K562 (cell line): ENCODE results near the gene MYADML2. TPM values are rescaled to one million over a fixed set of nuclear protein-coding genes. Genes with fewer than 3 reads are reported as not detected.
A peak's percentile ranks its signal among the peaks of the same experiment; 100 is the strongest.

Experiments
- LARP7 ChIP-seq: fragments of 450-650 bp; IDR thresholded peaks from 2 replicates; pipeline ENCODE4 v1.6.1; 2016
- MCM7 ChIP-seq, 2 experiments: fragments of 450-650 bp; IDR thresholded peaks; 2 replicates each; pipeline ENCODE4 v1.6.1; 2016 to 2018
- MGA ChIP-seq: fragments of 450-650 bp; IDR thresholded peaks from 2 replicates; pipeline ENCODE4 v1.6.1; 2016; ENCODE audit warnings: mild to moderate bottlenecking, moderate library complexity
- NFIX ChIP-seq: fragments of 250-450 bp; sonication (Bioruptor Pico); IDR thresholded peaks from 2 replicates; pipeline ENCODE4 v1.4.0; 2020; ENCODE audit warnings: low read depth, mild to moderate bottlenecking, moderate library complexity
- RBM15 ChIP-seq: fragments of 200-400 bp; formaldehyde crosslinking; IDR thresholded peaks from 2 replicates; pipeline ENCODE4 v1.6.1; 2018; ENCODE audit warnings: mild to moderate bottlenecking, low read length, moderate library complexity; ENCODE audit not compliant: insufficient read depth
- RFX1 ChIP-seq: fragments of 450-650 bp; IDR thresholded peaks from 2 replicates; pipeline ENCODE4 v1.6.1; 2016; ENCODE audit warnings: mild to moderate bottlenecking, moderate library complexity
- SAFB2 ChIP-seq: fragments of 200-400 bp; formaldehyde crosslinking; IDR thresholded peaks from 2 replicates; pipeline ENCODE4 v1.6.1; 2018; ENCODE audit warnings: borderline replicate concordance, low read length, low read depth, moderate library complexity; ENCODE audit not compliant: severe bottlenecking
- SP1 ChIP-seq: sonication (generic); formaldehyde crosslinking; IDR thresholded peaks from 2 replicates; pipeline ENCODE4 v1.8.1; 2022; ENCODE audit warnings: mild to moderate bottlenecking, missing genetic modification reagents
- TFAP4 ChIP-seq: sonication (generic); formaldehyde crosslinking; IDR thresholded peaks from 2 replicates; pipeline ENCODE4 v1.8.0; 2022; ENCODE audit warnings: missing genetic modification reagents, mild to moderate bottlenecking, moderate library complexity, borderline replicate concordance
- TSC22D4 ChIP-seq: fragments of 450-650 bp; IDR thresholded peaks from 2 replicates; pipeline ENCODE4 v1.6.1; 2016; ENCODE audit warnings: missing genetic modification characterization, missing biosample characterization, control low read depth
- YY1 ChIP-seq, 3 experiments: IDR thresholded peaks; 2 replicates each; pipeline ENCODE4 v1.6.1; 2011; ENCODE audit warnings: low read length in 2 of 3, mild to moderate bottlenecking in 2 of 3, moderate library complexity in 2 of 3, borderline replicate concordance in 1 of 3, control low read depth in 1 of 3, low read depth in 1 of 3; ENCODE audit not compliant: insufficient read depth in 3 of 3, insufficient replicate concordance in 2 of 3, control insufficient read depth in 1 of 3, insufficient read length in 1 of 3; ENCODE audit errors: extremely low read depth in 1 of 3
- ZBED1 ChIP-seq: IDR thresholded peaks from 2 replicates; pipeline ENCODE4 v1.6.1; 2014
- ZNF121 ChIP-seq: sonication (generic); formaldehyde crosslinking; conservative IDR thresholded peaks from 2 replicates; pipeline ENCODE4 v1.8.0; 2022; ENCODE audit warnings: missing genetic modification reagents
- ZNF707 ChIP-seq: fragments of 250-450 bp; sonication (Bioruptor Pico); conservative IDR thresholded peaks from 2 replicates; pipeline ENCODE4 v1.8.0; 2022; ENCODE audit warnings: inconsistent platforms, mild to moderate bottlenecking, moderate library complexity
- polyA plus RNA-seq, 8 experiments: library from polyadenylated mRNA; depleted of rRNA in 4 of 8; stranded (reverse) in 5 of 8; unstranded in 3 of 8; fragments of >200 nt; fragmentation: Nextera tagmentation in 2 of 8; fragmentation: Illumina TruSeq in 1 of 8; extraction: Ambion mirVana in 2 of 8; extraction: Trizol in 1 of 8; gene quantifications; 2 replicates each; pipeline versions ENCODE4 v1.2.1 to v1.2.3, GENCODE V29; 2011 to 2014; ENCODE audit warnings: inconsistent platforms in 1 of 8, missing spikeins in 1 of 8
- total RNA-seq, 7 experiments: library from RNA; depleted of rRNA in 6 of 7; stranded (reverse); fragments of >200 nt in 6 of 7; fragmentation: Illumina TruSeq in 2 of 7; extraction: Trizol in 2 of 7; gene quantifications; 2 replicates each; pipeline versions ENCODE4 v1.2.1 to v1.2.3, GENCODE V29; 2011 to 2021; ENCODE audit warnings: low replicate concordance in 1 of 7

MYADML2 gene
- total and polyA plus RNA-seq, 9 of the 15 experiments (the other 6 are each of a cell fraction or from before 2014, with no cell fraction given), result not detected

DNA sequence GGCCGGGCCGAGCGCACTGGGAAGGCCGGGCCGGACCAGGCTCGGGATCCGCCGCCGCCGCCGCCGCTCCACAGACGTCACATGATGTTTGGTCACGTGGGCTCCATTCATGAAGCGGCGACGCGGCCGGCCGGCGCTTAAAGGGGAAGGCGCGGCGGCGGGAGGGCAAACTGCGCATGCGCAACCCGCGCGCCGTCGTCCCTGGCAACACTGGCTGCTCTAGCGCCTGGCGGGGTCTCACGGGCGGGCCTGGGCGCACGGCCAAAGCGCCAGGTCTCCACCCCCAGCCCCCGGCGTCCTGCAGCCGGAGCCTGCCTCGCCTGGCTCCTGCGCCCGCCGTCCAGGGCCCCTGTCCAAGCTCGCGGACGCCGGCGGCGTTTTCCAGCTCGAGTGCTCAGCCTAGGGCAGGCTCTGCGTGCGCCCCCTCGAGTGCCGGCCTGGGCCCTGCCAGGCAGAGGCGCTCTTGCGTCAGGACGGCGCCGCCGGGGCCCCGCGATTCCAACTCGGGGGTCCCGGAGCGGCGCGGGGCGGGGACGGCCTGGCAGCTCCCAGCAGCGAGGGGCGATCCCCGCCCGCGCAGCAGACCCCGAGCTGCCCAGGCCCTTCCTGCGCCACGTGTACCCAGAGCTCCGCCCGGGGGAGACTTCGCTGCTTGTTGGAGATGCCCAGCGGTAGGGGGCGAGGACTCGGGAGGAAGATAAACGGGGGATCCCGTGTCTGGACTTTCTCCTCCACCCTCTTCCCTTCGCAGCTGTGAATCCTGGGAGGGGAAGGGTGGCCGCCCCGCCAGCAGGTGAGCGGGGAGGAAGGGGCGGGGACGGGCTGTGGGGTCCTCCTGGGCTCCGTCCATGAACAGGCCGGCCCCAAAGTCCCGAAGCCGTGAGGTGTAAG, 19.1 kb downstream of the MYADML2 start, which contains the start of gene MAFG (continued):
- TF ChIP-seq MGA (no peak), TFAP4 (CRISPR knock-in tag) (peak; percentile 41), NFIX (CRISPR knock-in tag) (no peak), ZNF707 (CRISPR knock-in tag) (no peak), RBM15 (no peak), SAFB2 (no peak), LARP7 (no peak), RFX1 (peak; percentile 88; the same call in 1 of the 2 replicates), SP1 (0 out of 2 replicates have a peak, but pooled peaks have one; percentile 21), ZBED1 (no peak), TSC22D4 (tag) (no peak), ZNF121 (no peak; the same call in 1 of the 2 replicates), MCM7 (IDR thresholded peaks at IDR 0.05) (no peak), YY1 (IDR thresholded peaks at IDR 0.05; ENCODE audit: borderline replicate concordance in 1 of 3, control insufficient read depth in 1 of 3, extremely low read depth in 1 of 3, insufficient read depth in 3 of 3, insufficient read length in 1 of 3, insufficient replicate concordance in 2 of 3, low read depth in 1 of 3, low read length in 2 of 3) (peak in 1 of 3 experiments; percentile 63)
